WTC11 (cell line): ENCODE measurements around the gene ADCY10. TPM values are rescaled to one million over a fixed set of nuclear protein-coding genes. Genes with fewer than 3 reads are reported as not detected.

Experiments
- ATAC-seq: fragments of 200-7000 bp; cut with Tn5 transposase; 2 replicates; pipeline ENCODE4 v1.10.0; 2021; ENCODE audit warnings: mild to moderate bottlenecking, moderate library complexity
- CTCF ChIA-PET: fragments of 300-600 bp; sonication (Branson Sonifier 250); formaldehyde crosslinking; loops from one replicate; lab custom pipeline; 2021; ENCODE audit warnings: antibody characterized with exemption; lab: Charles Lee
- POLR2A ChIA-PET: fragments of 350-600 bp; sonication (Branson Sonifier 250); formaldehyde crosslinking; loops from one replicate; lab custom pipeline; 2021; ENCODE audit warnings: antibody characterized with exemption; lab: Charles Lee
- DNase-seq: peaks from one replicate; pipeline ENCODE4 v3.0.0; 2021; ENCODE audit warnings: low spot score
- H3K27ac Mint-ChIP-seq: 2 replicates; pipeline ENCODE4 v1.8.0; 2021; ENCODE audit warnings: mixed read lengths
- H3K27me3 Mint-ChIP-seq: 2 replicates; pipeline ENCODE4 v1.8.0; 2021; ENCODE audit warnings: low read depth, mild to moderate bottlenecking, moderate library complexity, mixed read lengths
- H3K36me3 Mint-ChIP-seq: 2 replicates; pipeline ENCODE4 v1.8.0; 2021; ENCODE audit warnings: mixed read lengths
- H3K4me1 Mint-ChIP-seq: 2 replicates; pipeline ENCODE4 v1.8.0; 2022; ENCODE audit warnings: mixed read lengths
- H3K4me3 Mint-ChIP-seq: 2 replicates; pipeline ENCODE4 v1.8.0; 2021; ENCODE audit warnings: mild to moderate bottlenecking, moderate library complexity, mixed read lengths
- H3K9me3 Mint-ChIP-seq: 2 replicates; pipeline ENCODE4 v1.8.0; 2021; ENCODE audit warnings: mixed read lengths
- E2F1 ChIP-seq: sonication (generic); formaldehyde crosslinking; IDR thresholded peaks from 2 replicates; pipeline ENCODE4 v1.8.0; 2022; ENCODE audit warnings: mild to moderate bottlenecking, missing genetic modification reagents
- EMX1 ChIP-seq: fragments of 250-450 bp; sonication (Bioruptor Pico); IDR thresholded peaks from 2 replicates; pipeline ENCODE4 v1.8.0; 2021; ENCODE audit warnings: mild to moderate bottlenecking
- FOXJ3 ChIP-seq: sonication (generic); formaldehyde crosslinking; IDR thresholded peaks from 2 replicates; pipeline ENCODE4 v1.9.0; 2021; ENCODE audit warnings: missing genetic modification reagents, mild to moderate bottlenecking, borderline replicate concordance
- FOXP1 ChIP-seq: sonication (generic); formaldehyde crosslinking; IDR thresholded peaks from 2 replicates; pipeline ENCODE4 v1.8.0; 2022; ENCODE audit warnings: missing genetic modification reagents, mild to moderate bottlenecking, moderate library complexity, borderline replicate concordance
- MAX ChIP-seq: sonication (generic); formaldehyde crosslinking; IDR thresholded peaks from 2 replicates; pipeline ENCODE4 v1.8.0; 2022; ENCODE audit warnings: mild to moderate bottlenecking, missing genetic modification reagents
- MXD4 ChIP-seq: fragments of 250-450 bp; sonication (Bioruptor Pico); IDR thresholded peaks from 2 replicates; pipeline ENCODE4 v1.8.0; 2021; ENCODE audit warnings: mild to moderate bottlenecking, moderate library complexity, borderline replicate concordance
- NR3C1 ChIP-seq: sonication (generic); formaldehyde crosslinking; conservative IDR thresholded peaks from 2 replicates; pipeline ENCODE4 v1.8.1; 2023; ENCODE audit warnings: low read depth, mild to moderate bottlenecking, missing genetic modification reagents
- PRRX2 ChIP-seq: fragments of 250-450 bp; sonication (Bioruptor Pico); IDR thresholded peaks from 2 replicates; pipeline ENCODE4 v1.8.0; 2021; ENCODE audit warnings: mild to moderate bottlenecking
- TEAD1 ChIP-seq: sonication (generic); formaldehyde crosslinking; IDR thresholded peaks from 2 replicates; pipeline ENCODE4 v1.8.0; 2022; ENCODE audit warnings: mild to moderate bottlenecking, missing genetic modification reagents
- USF2 ChIP-seq: sonication (generic); formaldehyde crosslinking; IDR thresholded peaks from 2 replicates; pipeline ENCODE4 v1.8.1; 2023; ENCODE audit warnings: mild to moderate bottlenecking, missing genetic modification reagents, moderate library complexity
- ZBTB43 ChIP-seq: sonication (generic); formaldehyde crosslinking; IDR thresholded peaks from 2 replicates; pipeline ENCODE4 v1.8.1; 2023; ENCODE audit warnings: mild to moderate bottlenecking, missing genetic modification reagents
- ZNF121 ChIP-seq: sonication (generic); formaldehyde crosslinking; IDR thresholded peaks from 2 replicates; pipeline ENCODE4 v1.8.0; 2023; ENCODE audit warnings: missing genetic modification reagents
- ZNF512 ChIP-seq: sonication (generic); formaldehyde crosslinking; IDR thresholded peaks from 2 replicates; pipeline ENCODE4 v1.8.1; 2022; ENCODE audit warnings: missing genetic modification reagents, borderline replicate concordance
- ZNF532 ChIP-seq: fragments of 250-450 bp; sonication (Bioruptor Pico); IDR thresholded peaks from 2 replicates; pipeline ENCODE4 v1.9.0; 2021; ENCODE audit warnings: mild to moderate bottlenecking, borderline replicate concordance
- ZSCAN18 ChIP-seq: fragments of 250-450 bp; sonication (Bioruptor Pico); IDR thresholded peaks from 2 replicates; pipeline ENCODE4 v2.1.2; 2022; ENCODE audit warnings: mild to moderate bottlenecking, moderate library complexity
- total RNA-seq: library from RNA; stranded (reverse); gene quantifications from 3 replicates; pipeline ENCODE4 v1.2.3, GENCODE V29; 2021

ADCY10 gene
- total RNA-seq, 1 experiment from 2014 or later: 0.07 TPM

- no peak overlapping the region for H3K4me3 Mint-ChIP-seq
Measured at GRCh38 chr1:167777269-167777650, 136.7 kb downstream of the ADCY10 start.

GRCh38 chr1:167776616-167777268 is 137.2 kb downstream of the ADCY10 start:
- no peaks in the 10 kb centered on the region for H3K4me1 Mint-ChIP-seq
- H3K27me3 Mint-ChIP-seq: peaks cover 20% of the 10 kb centered on the region
- ATAC-seq (no peak), DNase-seq (no peak)
- ChIA-PET CTCF (no interaction called here), POLR2A (no interaction called here)
- H3K4me3 Mint-ChIP-seq: no peak overlapping the region
- peaks cover 13% of the 10 kb centered on the region for H3K9me3 Mint-ChIP-seq
- peaks cover 69% of the 10 kb centered on the region for H3K36me3 Mint-ChIP-seq
- H3K27ac Mint-ChIP-seq: no peak overlapping the region
- TF ChIP-seq ZSCAN18 (CRISPR knock-in tag): no peak
- TF ChIP-seq ZBTB43: no peak
- TF ChIP-seq MAX (CRISPR knock-in tag): no peak

More at GRCh38 chr1:167777269-167777650, 136.7 kb downstream of the ADCY10 start:
- POLR2A ChIA-PET: no interaction called here
- peaks cover 64% of the 10 kb centered on the region for H3K36me3 Mint-ChIP-seq
- H3K4me1 Mint-ChIP-seq: no peaks in the 10 kb centered on the region
- H3K27me3 Mint-ChIP-seq: peaks cover 15% of the 10 kb centered on the region
- no peak overlapping the region for H3K27ac Mint-ChIP-seq
- no peak for TF ChIP-seq FOXP1 (CRISPR knock-in tag)
- TF ChIP-seq PRRX2: no peak
- no peak for TF ChIP-seq EMX1 (CRISPR knock-in tag)
- TF ChIP-seq ZNF121 (CRISPR knock-in tag): no peak
- no peak for TF ChIP-seq ZNF532 (CRISPR knock-in tag)
- TF ChIP-seq TEAD1 (CRISPR knock-in tag): no peak
- TF ChIP-seq NR3C1 (CRISPR knock-in tag): no peak
- TF ChIP-seq E2F1 (CRISPR knock-in tag): no peak
- no peak for TF ChIP-seq USF2
- TF ChIP-seq FOXJ3 (CRISPR knock-in tag): no peak
- TF ChIP-seq MXD4 (CRISPR knock-in tag): no peak
- no peak for TF ChIP-seq ZNF512 (CRISPR knock-in tag)
- ATAC-seq: no peak
- H3K9me3 Mint-ChIP-seq: peaks cover 13% of the 10 kb centered on the region
- DNase-seq: no peak
- CTCF ChIA-PET: no interaction called here
